Vagina (tissue), 2 donors: ENCODE measurements around the gene POR.
"Not testable (repeated sequence)": the region's sequence is repeated elsewhere in the genome, so short reads cannot be mapped to it uniquely, and the experiment has no call there.

Experiments
- CTCF ChIP-seq, 3 experiments: fragments of 450-650 bp in 2 of 3; fragments of 200-600 bp in 1 of 3; sonication (generic) in 1 of 3; IDR thresholded peaks; one replicate each; pipeline ENCODE4 v1.5.1; 2017 to 2019; ENCODE audit warnings: antibody characterized with exemption in 3 of 3, mild to moderate bottlenecking in 2 of 3, moderate library complexity in 2 of 3
- POLR2A ChIP-seq, 2 donors: fragments of 450-650 bp; IDR thresholded peaks; one replicate each; pipeline ENCODE4 v1.6.1; 2017; ENCODE audit warnings: antibody characterized with exemption in 2 of 2, mild to moderate bottlenecking in 2 of 2, moderate library complexity in 2 of 2

GRCh38 chr7:76029682-76030081, 114.7 kb downstream of the POR start:
- TF ChIP-seq CTCF, POLR2A (IDR thresholded peaks at IDR 0.05): not testable (repeated sequence)
